Measurements from ENCODE around the gene LIN9.

The LIN9 gene

GRCh38 chr1:226201029-226201593 lies 107.9 kb downstream of the LIN9 start:
- no peaks in the 10 kb centered on the region for H3K36me3 ChIP-seq (ENCODE audit: low read length)
- H3K9me2 ChIP-seq (replicated peaks; ENCODE audit: insufficient read depth, low read length), result no peaks in the 10 kb centered on the region
- H2AFZ ChIP-seq (ENCODE audit: low read depth, low read length, severe bottlenecking), result no peak overlapping the region
- H3K9me3 ChIP-seq (ENCODE audit: insufficient read depth, low read length), result no peaks in the 10 kb centered on the region
- H3K27ac ChIP-seq (ENCODE audit: low read depth, low read length), result no peak overlapping the region
- H3K9ac ChIP-seq (ENCODE audit: low read length), result no peak overlapping the region
- TF ChIP-seq CTCF (IDR thresholded peaks at IDR 0.05; ENCODE audit: insufficient read depth, low read length, poor library complexity, severe bottlenecking) (peak; percentile 52), EZH2phosphoT487 (conservative IDR thresholded peaks at IDR 0.05; ENCODE audit: low read length) (no peak)
- no peaks in the 10 kb centered on the region for H3K79me2 ChIP-seq (ENCODE audit: insufficient read depth, low read length)
- no peaks in the 10 kb centered on the region for H4K20me1 ChIP-seq (ENCODE audit: low read depth, low read length)
- H3K27me3 ChIP-seq (ENCODE audit: low read length), result no peaks in the 10 kb centered on the region
- no peak overlapping the region for H3K4me3 ChIP-seq (ENCODE audit: insufficient read depth, low read length, poor library complexity, severe bottlenecking)
- H3F3A ChIP-seq (ENCODE audit: insufficient read depth), result no peaks in the 10 kb centered on the region
- H3K4me2 ChIP-seq (ENCODE audit: low read depth, low read length, poor library complexity, severe bottlenecking), result no peak overlapping the region

GRCh38 chr1:226199971-226200370 lies 109.0 kb downstream of the LIN9 start:
- no peak overlapping the region for H3K4me3 ChIP-seq (ENCODE audit: insufficient read depth, low read length, poor library complexity, severe bottlenecking)
- H3K9ac ChIP-seq (ENCODE audit: low read length), result no peak overlapping the region
- H3K4me2 ChIP-seq (ENCODE audit: low read depth, low read length, poor library complexity, severe bottlenecking), result no peak overlapping the region
- H3K27me3 ChIP-seq (ENCODE audit: low read length), result no peaks in the 10 kb centered on the region
- no peaks in the 10 kb centered on the region for H3K36me3 ChIP-seq (ENCODE audit: low read length)
- no peaks in the 10 kb centered on the region for H4K20me1 ChIP-seq (ENCODE audit: low read depth, low read length)
- H2AFZ ChIP-seq (ENCODE audit: low read depth, low read length, severe bottlenecking), result no peak overlapping the region
- no peaks in the 10 kb centered on the region; the same call in 1 of the 2 replicates for H3F3A ChIP-seq (ENCODE audit: insufficient read depth)
- no peak overlapping the region for H3K27ac ChIP-seq (ENCODE audit: low read depth, low read length)
- H3K9me3 ChIP-seq (ENCODE audit: insufficient read depth, low read length), result no peaks in the 10 kb centered on the region
- no peaks in the 10 kb centered on the region for H3K9me2 ChIP-seq (replicated peaks; ENCODE audit: insufficient read depth, low read length)
- no peaks in the 10 kb centered on the region for H3K79me2 ChIP-seq (ENCODE audit: insufficient read depth, low read length)
- TF ChIP-seq EZH2phosphoT487 (conservative IDR thresholded peaks at IDR 0.05; ENCODE audit: low read length) (no peak), CTCF (IDR thresholded peaks at IDR 0.05; ENCODE audit: insufficient read depth, low read length, poor library complexity, severe bottlenecking) (no peak)

GRCh38 chr1:226195144-226195543 lies 113.8 kb downstream of the LIN9 start:
- Histone ChIP-seq H3K4me3 (ENCODE audit: insufficient read depth, low read length, poor library complexity, severe bottlenecking) (no peak overlapping the region), H3K4me2 (ENCODE audit: low read depth, low read length, poor library complexity, severe bottlenecking) (no peak overlapping the region), H3K36me3 (ENCODE audit: low read length) (no peaks in the 10 kb centered on the region), H3K27ac (ENCODE audit: low read depth, low read length) (no peak overlapping the region), H4K20me1 (ENCODE audit: low read depth, low read length) (no peaks in the 10 kb centered on the region), H3K9me2 (replicated peaks; ENCODE audit: insufficient read depth, low read length) (no peaks in the 10 kb centered on the region), H3F3A (ENCODE audit: insufficient read depth) (no peaks in the 10 kb centered on the region; the same call in 1 of the 2 replicates), H2AFZ (ENCODE audit: low read depth, low read length, severe bottlenecking) (no peak overlapping the region), H3K79me2 (ENCODE audit: insufficient read depth, low read length) (no peaks in the 10 kb centered on the region), H3K9me3 (ENCODE audit: insufficient read depth, low read length) (no peaks in the 10 kb centered on the region), H3K27me3 (ENCODE audit: low read length) (no peaks in the 10 kb centered on the region), H3K9ac (ENCODE audit: low read length) (no peak overlapping the region)
- no peak for TF ChIP-seq CTCF (IDR thresholded peaks at IDR 0.05; ENCODE audit: insufficient read depth, low read length, poor library complexity, severe bottlenecking)
- TF ChIP-seq EZH2phosphoT487 (conservative IDR thresholded peaks at IDR 0.05; ENCODE audit: low read length), result no peak

Measured in SU-DHL-6 (cell line).